NT2/D1 (cell line): ENCODE results near the gene FBXO42.
"Not testable (repeated sequence)": the region's sequence is repeated elsewhere in the genome, so short reads cannot be mapped to it uniquely, and the experiment has no call there.

Experiments
- DNase-seq: peaks from one replicate; pipeline ENCODE4 v3.0.0-alpha.2; 2011; ENCODE audit warnings: low read depth, low spot score
- H3K27me3 ChIP-seq: 2 replicates; pipeline ENCODE4 v1.6.0; 2011; ENCODE audit warnings: mild to moderate bottlenecking; ENCODE audit not compliant: insufficient read length, insufficient read depth
- H3K36me3 ChIP-seq: 2 replicates; pipeline ENCODE4 v1.6.1; 2011; ENCODE audit warnings: mild to moderate bottlenecking, low read length, mixed read lengths; ENCODE audit not compliant: insufficient read depth, insufficient read length
- H3K4me1 ChIP-seq: 2 replicates; pipeline ENCODE4 v1.5.1; 2011; ENCODE audit not compliant: insufficient read depth, insufficient read length
- H3K4me3 ChIP-seq: 2 replicates; pipeline ENCODE4 v1.5.1; 2011; ENCODE audit warnings: low read depth; ENCODE audit not compliant: insufficient read length
- H3K9ac ChIP-seq: 2 replicates; pipeline ENCODE4 v1.6.0; 2011; ENCODE audit warnings: low read depth; ENCODE audit not compliant: insufficient read length
- H3K9me3 ChIP-seq: 2 replicates; pipeline ENCODE4 v1.5.1; 2011; ENCODE audit warnings: mild to moderate bottlenecking, low read length; ENCODE audit not compliant: insufficient read depth
- SUZ12 ChIP-seq: IDR thresholded peaks from 2 replicates; pipeline ENCODE4 v1.6.1; 2011; ENCODE audit not compliant: insufficient read length, insufficient read depth; ENCODE audit errors: extremely low read depth
- YY1 ChIP-seq: IDR thresholded peaks from 2 replicates; pipeline ENCODE4 v1.6.1; 2011; ENCODE audit not compliant: insufficient read length, insufficient read depth
- ZNF274 ChIP-seq: IDR thresholded peaks from 2 replicates; pipeline ENCODE4 v1.6.1; 2011; ENCODE audit warnings: mild to moderate bottlenecking, low read depth, low read length

FBXO42 gene

DNA sequence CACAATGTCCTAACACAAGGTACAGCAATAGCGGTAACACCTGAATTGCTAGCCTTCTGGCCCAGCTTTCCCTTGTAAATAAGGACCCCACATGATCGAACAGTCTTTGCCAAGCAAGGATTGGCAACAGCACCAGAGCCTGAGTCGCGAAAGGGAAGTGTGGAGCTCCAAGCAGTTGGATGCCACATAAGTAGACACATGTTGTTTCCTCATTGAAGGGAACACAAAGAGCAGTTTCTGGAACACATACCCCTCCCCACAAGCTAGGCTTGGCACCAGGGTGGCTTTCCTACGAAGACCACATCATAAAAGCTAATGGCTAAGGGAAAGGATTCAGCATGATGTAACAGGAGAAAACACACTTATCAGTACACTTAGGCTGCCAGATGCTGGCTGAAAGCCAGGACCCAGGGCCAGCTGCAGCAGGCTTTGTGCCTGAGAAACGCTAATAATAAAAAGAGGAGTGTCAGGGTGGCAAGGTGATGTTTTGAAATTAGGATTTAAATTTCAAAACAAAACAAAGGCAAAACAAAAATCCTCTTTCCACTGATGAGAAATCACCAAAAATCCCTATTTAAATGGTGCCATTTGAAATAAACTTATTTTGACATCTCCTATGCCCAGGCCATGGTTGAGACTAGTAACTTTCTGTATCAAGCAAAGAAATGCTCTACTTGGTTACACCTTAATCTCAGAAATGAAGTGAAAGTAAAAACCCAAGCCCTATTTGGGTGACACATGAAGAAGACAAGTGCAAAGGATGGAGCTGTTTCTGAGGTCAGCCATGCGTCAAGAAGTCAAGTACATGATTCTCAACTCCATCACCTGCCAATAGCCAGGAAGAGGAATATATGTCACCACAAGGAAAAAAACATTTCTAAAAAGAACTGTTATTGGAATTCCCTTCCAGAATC lies 103.4 kb downstream of the FBXO42 start:
- H3K27me3 ChIP-seq, result no peaks in the 10 kb centered on the region
- H3K9me3 ChIP-seq, result no peaks in the 10 kb centered on the region
- TF ChIP-seq SUZ12, result no peak
- TF ChIP-seq ZNF274, result no peak
- TF ChIP-seq YY1, result no peak
- H3K4me1 ChIP-seq, result no peaks in the 10 kb centered on the region
- DNase-seq, result no peak
- H3K36me3 ChIP-seq, result peaks cover 50% of the 10 kb centered on the region
- H3K9ac ChIP-seq, result no peak overlapping the region
- H3K4me3 ChIP-seq, result no peak overlapping the region

DNA sequence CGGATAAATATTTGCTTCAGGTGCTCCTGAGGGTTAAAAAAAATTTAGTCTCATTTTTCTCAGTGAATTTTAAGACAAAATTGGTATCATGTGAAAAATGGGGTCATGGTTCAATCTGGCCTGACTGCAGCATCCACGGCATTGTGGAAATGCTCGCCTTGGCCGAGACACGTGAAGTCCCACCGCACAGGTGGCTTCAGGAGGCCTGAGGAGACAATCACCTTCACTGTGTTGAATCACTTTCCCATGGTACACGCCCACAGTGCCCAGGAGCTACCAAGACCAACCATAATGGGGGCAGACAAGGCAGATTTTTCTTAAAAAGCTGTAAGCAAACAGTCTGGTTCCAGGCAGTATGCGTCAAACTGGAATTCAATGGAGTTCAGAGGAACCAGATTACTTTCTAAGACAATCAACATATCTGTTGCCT lies 104.3 kb downstream of the FBXO42 start:
- DNase-seq, result no peak
- Histone ChIP-seq H3K4me3 (no peak overlapping the region), H3K9ac (no peak overlapping the region), H3K9me3 (no peaks in the 10 kb centered on the region), H3K4me1 (no peaks in the 10 kb centered on the region), H3K36me3 (peaks cover 42% of the 10 kb centered on the region), H3K27me3 (no peaks in the 10 kb centered on the region)
- TF ChIP-seq SUZ12 (no peak), YY1 (no peak), ZNF274 (no peak)

DNA sequence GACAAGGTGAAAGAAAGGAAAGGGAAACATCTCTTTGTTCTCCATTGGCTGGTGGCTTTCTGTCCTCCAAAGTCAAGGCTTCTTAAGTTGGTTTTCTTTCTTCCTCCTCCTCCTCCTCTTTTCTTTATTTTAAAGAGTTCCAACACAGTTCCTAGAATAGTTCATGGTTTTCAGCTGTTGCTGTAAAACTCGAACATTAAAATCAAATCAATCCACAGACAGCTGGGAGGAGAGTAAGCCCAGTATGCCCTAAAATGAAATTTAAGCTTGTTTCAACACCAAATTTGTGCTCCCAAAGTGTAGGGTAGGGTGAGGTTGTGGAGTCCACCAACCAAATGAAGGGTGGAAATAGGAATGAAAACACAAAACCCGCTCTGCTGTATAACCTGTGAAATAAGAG lies 104.8 kb downstream of the FBXO42 start:
- Histone ChIP-seq H3K36me3 (peaks cover 39% of the 10 kb centered on the region), H3K9me3 (no peaks in the 10 kb centered on the region), H3K27me3 (no peaks in the 10 kb centered on the region), H3K4me1 (no peaks in the 10 kb centered on the region), H3K4me3 (no peak overlapping the region), H3K9ac (no peak overlapping the region)
- no peak for DNase-seq
- no peak for TF ChIP-seq ZNF274
- TF ChIP-seq YY1, result no peak
- TF ChIP-seq SUZ12, result no peak

DNA sequence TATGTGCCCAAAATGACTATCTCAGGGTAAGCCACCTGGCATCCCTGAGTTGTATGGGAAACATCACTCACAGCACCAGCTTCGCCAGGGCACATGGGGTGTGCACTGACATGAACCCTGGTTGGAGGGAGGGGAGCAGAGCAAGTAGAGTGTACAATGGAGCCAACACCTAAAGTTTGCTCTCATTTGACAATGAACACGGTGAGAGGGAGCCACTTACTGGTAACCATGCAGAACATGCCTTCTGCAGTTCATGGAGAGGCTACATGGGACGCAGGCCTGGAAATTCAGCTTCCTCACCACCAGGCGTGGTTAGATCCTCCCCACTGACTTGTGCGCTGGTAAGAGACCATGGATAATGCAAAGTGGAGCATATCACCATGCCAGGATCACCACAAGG lies 105.3 kb downstream of the FBXO42 start:
- Histone ChIP-seq H3K36me3 (peaks cover 35% of the 10 kb centered on the region), H3K27me3 (no peaks in the 10 kb centered on the region), H3K9me3 (no peaks in the 10 kb centered on the region), H3K9ac (no peak overlapping the region), H3K4me3 (no peak overlapping the region), H3K4me1 (no peaks in the 10 kb centered on the region)
- DNase-seq, result no peak
- no peak for TF ChIP-seq ZNF274

DNA sequence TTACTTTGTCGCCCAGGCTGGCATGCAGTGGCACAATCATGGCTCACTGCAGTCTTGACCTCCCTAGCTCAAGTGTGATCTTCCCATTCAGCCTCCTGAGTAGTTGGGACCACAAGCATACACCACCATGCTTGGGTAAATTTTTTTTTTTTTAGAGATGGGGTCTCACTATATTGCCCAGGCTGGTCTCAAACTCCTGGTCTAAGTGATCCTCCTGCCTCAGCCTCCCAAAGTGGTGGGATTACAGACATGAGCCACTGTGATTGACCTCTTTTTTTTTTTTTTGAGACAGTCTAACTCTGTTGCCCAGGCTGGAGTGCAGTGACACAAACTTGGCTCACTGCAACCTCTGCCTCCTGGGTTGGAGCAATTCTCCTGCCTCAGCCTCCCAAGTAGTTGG lies 106.0 kb downstream of the FBXO42 start:
- not testable (repeated sequence) for H3K4me3 ChIP-seq, DNase-seq, H3K27me3 ChIP-seq, H3K9ac ChIP-seq, H3K4me1 ChIP-seq, H3K9me3 ChIP-seq
- H3K36me3 ChIP-seq, result peaks cover 28% of the 10 kb centered on the region

DNA sequence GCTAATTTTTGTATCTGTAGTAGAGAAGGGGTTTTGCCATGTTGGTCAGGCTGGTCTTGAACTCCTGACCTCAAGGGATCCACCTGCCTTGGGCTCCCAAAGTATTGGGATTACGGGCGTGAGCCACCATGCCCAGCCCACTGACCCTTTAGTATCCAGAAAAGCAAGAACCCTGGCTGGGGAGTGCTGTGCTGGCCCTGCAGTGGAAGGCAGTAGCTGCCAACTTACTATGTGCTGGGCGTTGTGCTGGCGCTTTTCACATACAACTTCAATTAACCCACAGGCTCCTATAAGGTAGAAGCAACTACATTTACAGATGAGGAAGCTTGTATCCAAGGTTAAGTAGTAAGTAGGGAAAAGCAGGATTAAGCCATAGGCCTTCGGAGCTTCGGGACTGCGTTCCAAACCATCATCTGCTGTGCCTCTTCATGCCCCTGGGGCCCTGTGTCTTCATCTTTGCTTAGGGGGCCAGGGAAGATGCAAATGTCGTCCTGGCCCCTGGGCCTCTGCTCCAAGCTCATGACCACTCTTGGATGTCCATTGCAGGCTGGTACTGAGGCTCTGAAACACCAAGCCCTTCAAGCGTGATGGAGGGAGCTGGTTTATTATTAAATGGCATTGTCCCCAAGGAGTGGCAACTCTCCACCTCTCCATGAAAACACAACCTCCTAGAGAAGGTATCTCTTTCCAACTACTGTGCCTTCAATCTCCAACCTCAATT lies 106.6 kb downstream of the FBXO42 start:
- Histone ChIP-seq H3K9me3 (no peaks in the 10 kb centered on the region), H3K36me3 (peaks cover 22% of the 10 kb centered on the region), H3K9ac (no peak overlapping the region), H3K4me3 (no peak overlapping the region), H3K27me3 (no peaks in the 10 kb centered on the region), H3K4me1 (no peaks in the 10 kb centered on the region)
- TF ChIP-seq YY1 (no peak), SUZ12 (no peak), ZNF274 (no peak)
- DNase-seq, result no peak

DNA sequence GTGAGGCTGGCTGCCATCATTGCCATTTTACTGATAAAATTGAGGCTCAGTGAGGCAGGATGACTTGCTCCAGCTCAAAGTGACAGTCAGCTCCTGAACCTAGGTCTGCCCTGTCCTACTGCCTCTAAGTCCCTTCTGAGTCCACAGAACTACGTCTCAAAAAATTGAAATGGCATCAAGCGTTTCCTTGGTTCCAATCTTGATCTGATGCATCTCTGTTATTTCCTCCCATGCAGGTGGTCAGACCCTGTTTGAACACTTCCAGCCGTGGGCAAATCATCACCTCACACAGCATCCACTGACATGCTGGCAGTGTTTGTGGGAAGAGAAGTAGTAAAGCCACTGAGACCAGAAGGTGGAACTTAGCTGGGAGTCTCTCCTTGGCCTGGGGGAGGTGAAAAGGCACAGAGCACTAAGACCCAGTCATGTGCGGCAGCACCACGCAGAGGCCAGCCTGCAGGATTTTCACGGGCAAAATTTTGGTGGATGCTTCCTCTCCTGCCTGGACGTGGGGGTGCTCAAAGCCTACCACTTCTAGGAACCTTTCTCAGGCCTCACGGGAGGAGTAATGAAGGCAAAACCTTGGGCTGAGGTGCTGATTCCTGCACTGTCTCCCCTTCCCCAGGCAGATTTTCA lies 107.5 kb downstream of the FBXO42 start:
- Histone ChIP-seq H3K4me3 (no peak overlapping the region), H3K9me3 (no peaks in the 10 kb centered on the region), H3K27me3 (no peaks in the 10 kb centered on the region), H3K36me3 (peaks cover 17% of the 10 kb centered on the region), H3K9ac (no peak overlapping the region), H3K4me1 (no peaks in the 10 kb centered on the region)
- no peak for TF ChIP-seq ZNF274
- no peak for TF ChIP-seq SUZ12
- no peak for TF ChIP-seq YY1
- no peak for DNase-seq
